ENCODE measurements around the gene NT5DC4. TPM values are rescaled to one million over a fixed set of nuclear protein-coding genes. Genes with fewer than 3 reads are reported as not detected.

The NT5DC4 gene
- total RNA-seq, 1 donor from 2014 or later: not detected

GRCh38 chr2:112722816-112723546 lies 2.2 kb downstream of the NT5DC4 start:
- FAIRE-seq (no peak), DNase-seq (ENCODE audit: low read depth) (no peak)
- TF ChIP-seq CTCF (IDR thresholded peaks at IDR 0.05; ENCODE audit: insufficient read depth, low read depth, low read length): no peak
- TF ChIP-seq EZH2 (IDR thresholded peaks at IDR 0.05; ENCODE audit: insufficient read depth, low read length): no peak
- Mint-ChIP-seq H3K27ac (ENCODE audit: unreplicated experiment) (no peak overlapping the region), H3K4me3 (ENCODE audit: unreplicated experiment) (no peak overlapping the region), H3K9me3 (ENCODE audit: unreplicated experiment) (no peaks in the 10 kb centered on the region), H3K4me1 (ENCODE audit: low read depth, unreplicated experiment) (peaks cover 2% of the 10 kb centered on the region), H3K36me3 (ENCODE audit: low read depth, unreplicated experiment) (peaks cover 2% of the 10 kb centered on the region), H3K27me3 (ENCODE audit: low read depth, unreplicated experiment) (peaks cover 33% of the 10 kb centered on the region)
- H2AFZ ChIP-seq (ENCODE audit: low read depth, low read length): no peak overlapping the region
- H3K9me3 ChIP-seq (ENCODE audit: insufficient read depth, low read depth, low read length): no peaks in the 10 kb centered on the region
- no peaks in the 10 kb centered on the region for H3K79me2 ChIP-seq (ENCODE audit: insufficient read depth, low read length)
- H4K20me1 ChIP-seq (ENCODE audit: insufficient read depth, low read length): no peaks in the 10 kb centered on the region
- H3K27me3 ChIP-seq (ENCODE audit: insufficient read depth, low read length): no peaks in the 10 kb centered on the region
- H3K4me2 ChIP-seq (ENCODE audit: low read length): no peak overlapping the region
- H3K27ac ChIP-seq (ENCODE audit: low read depth, low read length): no peak overlapping the region
- no peak overlapping the region for H3K4me3 ChIP-seq (ENCODE audit: insufficient read depth, low read depth, low read length)
- H3K4me1 ChIP-seq (ENCODE audit: insufficient read depth, low read length): peaks cover 5% of the 10 kb centered on the region
- no peak overlapping the region for H3K9ac ChIP-seq (ENCODE audit: low read length)
- no peaks in the 10 kb centered on the region for H3K36me3 ChIP-seq (ENCODE audit: insufficient read depth, low read length)

GRCh38 chr2:112723547-112723940 lies 2.7 kb downstream of the NT5DC4 start:
- TF ChIP-seq CTCF (IDR thresholded peaks at IDR 0.05; ENCODE audit: insufficient read depth, low read depth, low read length): no peak
- no peak for TF ChIP-seq EZH2 (IDR thresholded peaks at IDR 0.05; ENCODE audit: insufficient read depth, low read length)
- Mint-ChIP-seq H3K9me3 (ENCODE audit: unreplicated experiment) (no peaks in the 10 kb centered on the region), H3K27ac (ENCODE audit: unreplicated experiment) (no peak overlapping the region), H3K36me3 (ENCODE audit: low read depth, unreplicated experiment) (peaks cover 2% of the 10 kb centered on the region), H3K4me1 (ENCODE audit: low read depth, unreplicated experiment) (peaks cover 7% of the 10 kb centered on the region), H3K27me3 (ENCODE audit: low read depth, unreplicated experiment) (peaks cover 35% of the 10 kb centered on the region), H3K4me3 (ENCODE audit: unreplicated experiment) (no peak overlapping the region)
- Histone ChIP-seq H3K27me3 (ENCODE audit: insufficient read depth, low read length) (no peaks in the 10 kb centered on the region), H3K9me3 (ENCODE audit: insufficient read depth, low read depth, low read length) (no peaks in the 10 kb centered on the region), H3K4me1 (ENCODE audit: insufficient read depth, low read length) (peaks cover 5% of the 10 kb centered on the region), H3K27ac (ENCODE audit: low read depth, low read length) (no peak overlapping the region), H3K4me3 (ENCODE audit: insufficient read depth, low read depth, low read length) (no peak overlapping the region), H3K4me2 (ENCODE audit: low read length) (no peak overlapping the region), H4K20me1 (ENCODE audit: insufficient read depth, low read length) (no peaks in the 10 kb centered on the region), H3K79me2 (ENCODE audit: insufficient read depth, low read length) (no peaks in the 10 kb centered on the region), H2AFZ (ENCODE audit: low read depth, low read length) (no peak overlapping the region), H3K9ac (ENCODE audit: low read length) (no peak overlapping the region), H3K36me3 (ENCODE audit: insufficient read depth, low read length) (no peaks in the 10 kb centered on the region)
- no peak for FAIRE-seq
- no peak for DNase-seq (ENCODE audit: low read depth)

GRCh38 chr2:112723995-112724394 lies 3.2 kb downstream of the NT5DC4 start:
- Mint-ChIP-seq H3K4me1 (ENCODE audit: low read depth, unreplicated experiment) (peaks cover 10% of the 10 kb centered on the region), H3K27me3 (ENCODE audit: low read depth, unreplicated experiment) (peaks cover 31% of the 10 kb centered on the region), H3K36me3 (ENCODE audit: low read depth, unreplicated experiment) (no peaks in the 10 kb centered on the region), H3K9me3 (ENCODE audit: unreplicated experiment) (no peaks in the 10 kb centered on the region), H3K4me3 (ENCODE audit: unreplicated experiment) (no peak overlapping the region), H3K27ac (ENCODE audit: unreplicated experiment) (no peak overlapping the region)
- Histone ChIP-seq H3K27me3 (ENCODE audit: insufficient read depth, low read length) (no peaks in the 10 kb centered on the region), H3K4me3 (ENCODE audit: insufficient read depth, low read depth, low read length) (no peak overlapping the region), H4K20me1 (ENCODE audit: insufficient read depth, low read length) (no peaks in the 10 kb centered on the region), H3K36me3 (ENCODE audit: insufficient read depth, low read length) (no peaks in the 10 kb centered on the region), H3K79me2 (ENCODE audit: insufficient read depth, low read length) (no peaks in the 10 kb centered on the region), H3K9ac (ENCODE audit: low read length) (no peak overlapping the region), H3K9me3 (ENCODE audit: insufficient read depth, low read depth, low read length) (no peaks in the 10 kb centered on the region), H3K27ac (ENCODE audit: low read depth, low read length) (no peak overlapping the region), H2AFZ (ENCODE audit: low read depth, low read length) (no peak overlapping the region), H3K4me1 (ENCODE audit: insufficient read depth, low read length) (peaks cover 5% of the 10 kb centered on the region), H3K4me2 (ENCODE audit: low read length) (no peak overlapping the region)
- FAIRE-seq: no peak
- no peak for DNase-seq (ENCODE audit: low read depth)
- TF ChIP-seq CTCF (IDR thresholded peaks at IDR 0.05; ENCODE audit: insufficient read depth, low read depth, low read length) (no peak), EZH2 (IDR thresholded peaks at IDR 0.05; ENCODE audit: insufficient read depth, low read length) (no peak)

Measured in astrocyte (in vitro differentiated cells and primary cell).